Lower leg skin (tissue), 4 donors: ENCODE results near the gene DCP1B. TPM values are rescaled to one million over a fixed set of nuclear protein-coding genes. Genes with fewer than 3 reads are reported as not detected.

Experiments
- DNase-seq, 2 donors: peaks; one replicate each; pipeline ENCODE4 v3.0.0-alpha.2; 2019; ENCODE audit warnings: low spot score in 2 of 2
- H3K4me3 ChIP-seq: fragments of 200-600 bp; sonication (generic); 2 replicates; pipeline ENCODE4 v1.5.1; 2017; ENCODE audit warnings: mild to moderate bottlenecking, low read depth; ENCODE audit not compliant: poor library complexity, severe bottlenecking
- CTCF ChIP-seq, 3 donors: fragments of 450-650 bp; IDR thresholded peaks; one replicate each; pipeline ENCODE4 v1.5.1; 2016; ENCODE audit warnings: antibody characterized with exemption in 3 of 3, mild to moderate bottlenecking in 3 of 3, moderate library complexity in 2 of 3
- POLR2A ChIP-seq, 2 donors: fragments of 450-650 bp; IDR thresholded peaks; one replicate each; pipeline ENCODE4 v1.6.1; 2016 to 2017; ENCODE audit warnings: antibody characterized with exemption in 2 of 2, mild to moderate bottlenecking in 1 of 2, moderate library complexity in 1 of 2
- WGBS, 2 donors: methylation state at CpG; one replicate each; pipeline ENCODE4 v1.1.5; 2018; 5-methylcytosine and 5-hydroxymethylcytosine counted together
- intact Hi-C: fragments of 100-400 bp; cut with DNase I; formaldehyde crosslinking; loops from one replicate; pipeline ENCODE4 v1.15.0; 2023; ENCODE audit warnings: low total_unique reads
- total RNA-seq, 4 donors: library from RNA; depleted of rRNA; stranded (reverse); fragments of >200 nt; gene quantifications; one replicate each; pipeline ENCODE4 v1.1.0, GENCODE V29; 2016

DCP1B gene
- total RNA-seq, 4 donors from 2014 or later = 10.9 to 15.1 (median 13.5) TPM

GRCh38 chr12:2049604-2050540 lies 45.6 kb upstream of the DCP1B start:
- intact Hi-C loops = no loop called here
- WGBS, 2 donors = 62 to 65% methylated on average over 8 of the region's 8 CpGs
- DNase-seq = no peak
- H3K4me3 ChIP-seq = no peak overlapping the region
- TF ChIP-seq POLR2A (IDR thresholded peaks at IDR 0.05) = no peak
- no peak for TF ChIP-seq CTCF (IDR thresholded peaks at IDR 0.05)

- WGBS, 2 donors = 85 to 92% methylated on average over 7 of the region's 7 CpGs
- intact Hi-C loops = no loop called here
- TF ChIP-seq POLR2A (IDR thresholded peaks at IDR 0.05) = no peak
- no peak for TF ChIP-seq CTCF (IDR thresholded peaks at IDR 0.05)
- DNase-seq = no peak
- no peak overlapping the region for H3K4me3 ChIP-seq
Observed at GRCh38 chr12:2047752-2048151, 43.5 kb upstream of the DCP1B start.

GRCh38 chr12:2046957-2047356 lies 42.7 kb upstream of the DCP1B start:
- intact Hi-C loops = no loop called here
- WGBS, 2 donors = 75 to 78% methylated on average over 4 of the region's 4 CpGs
- no peak overlapping the region for H3K4me3 ChIP-seq
- DNase-seq = no peak
- TF ChIP-seq CTCF (IDR thresholded peaks at IDR 0.05) (no peak), POLR2A (IDR thresholded peaks at IDR 0.05) (no peak)

GRCh38 chr12:2044165-2044564 lies 39.9 kb upstream of the DCP1B start:
- TF ChIP-seq CTCF (IDR thresholded peaks at IDR 0.05) (no peak), POLR2A (IDR thresholded peaks at IDR 0.05) (no peak)
- no peak overlapping the region for H3K4me3 ChIP-seq
- 77 to 80% methylated on average over 6 of the region's 6 CpGs for WGBS, 2 donors
- DNase-seq = no peak
- intact Hi-C loops = no loop called here

GRCh38 chr12:2043054-2043453 lies 38.8 kb upstream of the DCP1B start:
- 65 to 67% methylated on average over 2 of the region's 2 CpGs for whole genome bisulfite sequencing, 2 donors
- no peak for TF ChIP-seq CTCF (IDR thresholded peaks at IDR 0.05)
- no peak for TF ChIP-seq POLR2A (IDR thresholded peaks at IDR 0.05)
- DNase-seq = no peak
- intact Hi-C loops = no loop called here
- no peak overlapping the region for H3K4me3 ChIP-seq
